B cell (primary cell): ENCODE measurements around the gene MLLT6. TPM values are rescaled to one million over a fixed set of nuclear protein-coding genes. Genes with fewer than 3 reads are reported as not detected.

ENCODE experiments used
- ATAC-seq: fragments of 200-7000 bp; cut with Tn5 transposase; one replicate; pipeline ENCODE4 v1.10.0; 2021; ENCODE audit warnings: low read depth, mild to moderate bottlenecking, moderate number of reproducible peaks, moderate library complexity
- CTCF ChIA-PET: fragments of 350-600 bp; sonication (Branson Sonifier 250); formaldehyde crosslinking; loops from one replicate; lab custom pipeline; 2021; ENCODE audit warnings: antibody characterized with exemption, inconsistent platforms; lab: Charles Lee
- POLR2A ChIA-PET: fragments of 350-600 bp; sonication (Branson Sonifier 250); formaldehyde crosslinking; loops from one replicate; lab custom pipeline; 2021; ENCODE audit warnings: antibody characterized with exemption; lab: Charles Lee
- DNase-seq: peaks from one replicate; pipeline ENCODE4 v3.0.0; 2013
- H2AFZ ChIP-seq: 2 replicates; pipeline ENCODE4 v1.6.1; 2012; ENCODE audit warnings: mild to moderate bottlenecking, low read depth, low read length; ENCODE audit not compliant: insufficient read depth, poor library complexity, severe bottlenecking
- H3K27ac ChIP-seq, 2 donors: 1 replicate in 1 of 2; 2 replicates in 1 of 2; pipeline ENCODE4 v1.5.1; 2012 to 2013; ENCODE audit warnings: low read length in 2 of 2, mild to moderate bottlenecking in 2 of 2, moderate library complexity in 1 of 2
- H3K27me3 ChIP-seq, 4 experiments: fragments of 200-600 bp in 1 of 4; sonication (generic) in 1 of 4; replicated peaks in 1 of 4; 1 replicate in 2 of 4; 2 replicates in 2 of 4; pipeline versions ENCODE4 v1.6.1 to v1.7.0; 2013 to 2016; ENCODE audit warnings: low read length in 3 of 4, mild to moderate bottlenecking in 2 of 4, mixed read lengths in 1 of 4, moderate library complexity in 1 of 4; ENCODE audit not compliant: insufficient read depth in 4 of 4, control insufficient read depth in 3 of 4; ENCODE audit errors: control extremely low read depth in 1 of 4
- H3K36me3 ChIP-seq, 2 experiments: replicated peaks in 1 of 2; 1 replicate in 1 of 2; 2 replicates in 1 of 2; pipeline versions ENCODE4 v1.6.1 to v1.7.1; 2013; ENCODE audit warnings: low read length in 1 of 2; ENCODE audit not compliant: insufficient read depth in 2 of 2, control insufficient read depth in 1 of 2; ENCODE audit errors: control extremely low read depth in 1 of 2, extremely low read depth in 1 of 2
- H3K4me1 ChIP-seq, 2 donors: fragments of 200-600 bp in 1 of 2; sonication (generic) in 1 of 2; 1 replicate in 1 of 2; 2 replicates in 1 of 2; pipeline versions ENCODE4 v1.5.1 to v1.6.1; 2013 to 2017; ENCODE audit warnings: low read length in 2 of 2; ENCODE audit not compliant: control insufficient read depth in 2 of 2, insufficient read depth in 2 of 2
- H3K4me2 ChIP-seq: replicated peaks from 2 replicates; pipeline ENCODE3; 2012; ENCODE audit warnings: mild to moderate bottlenecking, low read depth, low read length; ENCODE audit not compliant: poor library complexity, severe bottlenecking
- H3K4me3 ChIP-seq, 5 experiments: fragments of 200-600 bp in 1 of 5; sonication (generic) in 1 of 5; 1 replicate in 3 of 5; 2 replicates in 2 of 5; pipeline versions ENCODE4 v1.5.1 to v1.7.0; 2011 to 2016; ENCODE audit warnings: low read length in 4 of 5, mild to moderate bottlenecking in 4 of 5, low read depth in 2 of 5, control low read depth in 1 of 5, moderate library complexity in 1 of 5; ENCODE audit not compliant: insufficient read depth in 1 of 5; ENCODE audit errors: control extremely low read depth in 1 of 5, extremely low read depth in 1 of 5
- H3K79me2 ChIP-seq: fragments of 200-600 bp; sonication (generic); one replicate; pipeline ENCODE4 v1.6.0; 2016; ENCODE audit warnings: low read length; ENCODE audit not compliant: control insufficient read depth, insufficient read depth
- H3K9ac ChIP-seq: fragments of 200-600 bp; sonication (generic); 2 replicates; pipeline ENCODE4 v1.6.1; 2017; ENCODE audit warnings: mild to moderate bottlenecking, low read length, moderate library complexity
- H3K9me3 ChIP-seq, 3 donors: one replicate each; pipeline versions ENCODE4 v1.6.1 to v1.7.1; 2013; ENCODE audit warnings: low read length in 2 of 3; ENCODE audit not compliant: control insufficient read depth in 2 of 3, insufficient read depth in 1 of 3; ENCODE audit errors: control extremely low read depth in 1 of 3
- H4K20me1 ChIP-seq: 2 replicates; pipeline ENCODE4 v1.6.0; 2012; ENCODE audit warnings: mild to moderate bottlenecking, low read length; ENCODE audit not compliant: insufficient read depth, control insufficient read depth, poor library complexity, severe bottlenecking
- H3K27ac Mint-ChIP-seq: one replicate; pipeline ENCODE4 v1.8.0; 2021; ENCODE audit warnings: mixed read lengths
- H3K27me3 Mint-ChIP-seq: one replicate; pipeline ENCODE4 v1.8.0; 2021; ENCODE audit warnings: mixed read lengths
- H3K4me1 Mint-ChIP-seq: one replicate; pipeline ENCODE4 v1.8.0; 2021; ENCODE audit warnings: mixed read lengths
- H3K4me3 Mint-ChIP-seq: one replicate; pipeline ENCODE4 v1.8.0; 2021; ENCODE audit warnings: mixed read lengths
- H3K9me3 Mint-ChIP-seq: one replicate; pipeline ENCODE4 v1.8.0; 2022; ENCODE audit warnings: mixed read lengths; ENCODE audit not compliant: insufficient read depth
- EZH2 ChIP-seq: IDR thresholded peaks from 2 replicates; pipeline ENCODE4 v1.6.1; 2012; ENCODE audit warnings: borderline replicate concordance, low read depth, mild to moderate bottlenecking, moderate library complexity, low read length; ENCODE audit not compliant: insufficient read depth, poor library complexity, severe bottlenecking
- WGBS: methylation state at CpG from one replicate; pipeline ENCODE4 v1.1.5; 2013; ENCODE audit warnings: missing lambda C conversion rate; ENCODE audit not compliant: insufficient coverage; 5-methylcytosine and 5-hydroxymethylcytosine counted together
- intact Hi-C: fragments of 100-400 bp; cut with micrococcal nuclease; formaldehyde crosslinking; loops from one replicate; pipeline ENCODE4 v1.10.0; 2022
- polyA plus RNA-seq: library from polyadenylated mRNA; depleted of rRNA; stranded (reverse); fragments of >200 nt; gene quantifications from 2 replicates; pipeline ENCODE4 v1.2.3, GENCODE V29; 2012
- total RNA-seq, 2 donors: library from RNA; stranded (reverse); fragments of 120-200 nt in 1 of 2; gene quantifications; 1 replicate in 1 of 2; 2 replicates in 1 of 2; pipeline versions ENCODE4 v1.2.3 to v1.2.4, GENCODE V29; 2013 to 2022
- TF ChIP-seq, protein P1 (sequence below): fragments of 200-600 bp; IDR thresholded peaks from one replicate; pipeline ENCODE4 v1.8.0; 2022; ENCODE audit warnings: antibody characterized with exemption, mild to moderate bottlenecking

MLLT6 gene
- total and polyA plus RNA-seq, 2 donors (not counting 1 experiment from before 2014, with no cell fraction given): 165 to 288 TPM

DNA sequence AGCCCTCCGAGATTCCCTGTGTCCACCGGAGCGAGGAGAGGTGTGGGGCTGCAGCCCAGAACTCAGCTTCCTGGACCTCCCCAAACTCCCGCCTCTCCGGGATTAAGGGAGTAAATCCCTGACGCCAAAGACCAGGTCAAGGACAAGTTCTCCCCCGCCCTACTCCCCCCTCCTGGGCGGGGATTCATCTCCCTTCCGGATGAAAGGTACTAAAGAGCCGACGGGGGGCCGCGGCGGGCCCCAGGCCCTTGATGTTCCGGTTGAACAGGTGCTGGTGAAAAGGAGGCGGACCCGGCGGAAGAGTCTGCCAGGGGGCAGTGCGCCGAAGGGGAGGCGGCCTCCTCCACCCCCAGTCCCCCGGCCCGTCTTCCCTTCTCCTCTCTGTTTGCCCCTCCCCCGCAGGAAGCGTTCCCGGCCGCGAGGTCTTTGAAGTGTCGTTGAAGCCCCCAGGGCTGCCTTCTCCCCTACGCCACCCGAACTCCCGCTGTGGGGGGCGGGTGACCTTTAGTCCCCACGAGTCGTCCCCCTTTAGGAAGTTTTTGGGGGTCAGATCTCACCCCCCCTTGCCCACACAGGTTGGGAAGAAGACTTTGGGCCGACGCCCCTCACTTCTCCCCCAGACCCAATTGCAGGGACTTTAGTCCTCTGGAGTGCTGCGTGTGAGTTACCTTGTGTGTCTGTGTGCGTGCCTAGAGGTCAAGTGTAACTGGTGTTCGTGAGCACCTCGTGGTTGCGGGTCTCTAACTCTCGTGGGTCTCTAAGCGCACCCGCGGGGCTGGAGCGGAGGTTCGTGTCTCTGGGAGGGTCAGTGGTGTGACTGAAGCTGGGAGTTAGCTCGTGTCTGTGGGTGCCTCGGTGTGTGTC lies 1.1 kb upstream of the MLLT6 start:
- Mint-ChIP-seq H3K4me3 (peak overlapping the region; percentile 99), H3K27me3 (no peaks in the 10 kb centered on the region), H3K4me1 (peaks cover 57% of the 10 kb centered on the region), H3K27ac (peak overlapping the region; percentile 99), H3K9me3 (no peaks in the 10 kb centered on the region)
- TF ChIP-seq, protein P1, sequence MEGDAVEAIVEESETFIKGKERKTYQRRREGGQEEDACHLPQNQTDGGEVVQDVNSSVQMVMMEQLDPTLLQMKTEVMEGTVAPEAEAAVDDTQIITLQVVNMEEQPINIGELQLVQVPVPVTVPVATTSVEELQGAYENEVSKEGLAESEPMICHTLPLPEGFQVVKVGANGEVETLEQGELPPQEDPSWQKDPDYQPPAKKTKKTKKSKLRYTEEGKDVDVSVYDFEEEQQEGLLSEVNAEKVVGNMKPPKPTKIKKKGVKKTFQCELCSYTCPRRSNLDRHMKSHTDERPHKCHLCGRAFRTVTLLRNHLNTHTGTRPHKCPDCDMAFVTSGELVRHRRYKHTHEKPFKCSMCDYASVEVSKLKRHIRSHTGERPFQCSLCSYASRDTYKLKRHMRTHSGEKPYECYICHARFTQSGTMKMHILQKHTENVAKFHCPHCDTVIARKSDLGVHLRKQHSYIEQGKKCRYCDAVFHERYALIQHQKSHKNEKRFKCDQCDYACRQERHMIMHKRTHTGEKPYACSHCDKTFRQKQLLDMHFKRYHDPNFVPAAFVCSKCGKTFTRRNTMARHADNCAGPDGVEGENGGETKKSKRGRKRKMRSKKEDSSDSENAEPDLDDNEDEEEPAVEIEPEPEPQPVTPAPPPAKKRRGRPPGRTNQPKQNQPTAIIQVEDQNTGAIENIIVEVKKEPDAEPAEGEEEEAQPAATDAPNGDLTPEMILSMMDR: no peak
- TF ChIP-seq EZH2: no peak
- no peaks in the 10 kb centered on the region for H3K27me3 ChIP-seq
- H3K4me2 ChIP-seq: peak overlapping the region; percentile 98
- peaks cover 31% of the 10 kb centered on the region for H4K20me1 ChIP-seq
- ATAC-seq (peak; percentile 15), DNase-seq (peak; percentile 76)
- H2AFZ ChIP-seq: peak overlapping the region; percentile 91
- H3K4me1 ChIP-seq: peaks cover 20 to 56% of the 10 kb centered on the region in 2 donors
- ChIA-PET CTCF (interaction anchor here (1.0 to 3.8 kb wide), 7 partner anchors 18 to 450 kb away, joined by 3 to 32 read pairs (median 4); no protein-coding TSS in a partner anchor), POLR2A (interaction anchor here (1.0 to 3.7 kb wide), 6 partner anchors 20 to 167 kb away, joined by 3 to 15 read pairs (median 4); partner anchors contain the start of genes LASP1, PSMB3 and RPL23)
- H3K9me3 ChIP-seq: no peaks in the 10 kb centered on the region
- H3K4me3 ChIP-seq: peak overlapping the region; percentile 76 to 95 (median 93)
- peak overlapping the region; percentile 91 to 97 for H3K27ac ChIP-seq
- peaks cover 26% of the 10 kb centered on the region for H3K79me2 ChIP-seq
- H3K36me3 ChIP-seq: peaks cover 0 to 15% of the 10 kb centered on the region in 2 experiments
- intact Hi-C loops: loop anchor here (2.0 kb wide), 1 partner anchor 97 kb away; no protein-coding TSS in a partner anchor
- 0% methylated on average over 32 of the region's 50 CpGs for whole genome bisulfite sequencing
- H3K9ac ChIP-seq: peak overlapping the region; percentile 94
